ENCODE data around the gene HLF.
"Not testable (repeated sequence)": the region's sequence is repeated elsewhere in the genome, so short reads cannot be mapped to it uniquely, and the experiment has no call there.

HLF gene

DNA sequence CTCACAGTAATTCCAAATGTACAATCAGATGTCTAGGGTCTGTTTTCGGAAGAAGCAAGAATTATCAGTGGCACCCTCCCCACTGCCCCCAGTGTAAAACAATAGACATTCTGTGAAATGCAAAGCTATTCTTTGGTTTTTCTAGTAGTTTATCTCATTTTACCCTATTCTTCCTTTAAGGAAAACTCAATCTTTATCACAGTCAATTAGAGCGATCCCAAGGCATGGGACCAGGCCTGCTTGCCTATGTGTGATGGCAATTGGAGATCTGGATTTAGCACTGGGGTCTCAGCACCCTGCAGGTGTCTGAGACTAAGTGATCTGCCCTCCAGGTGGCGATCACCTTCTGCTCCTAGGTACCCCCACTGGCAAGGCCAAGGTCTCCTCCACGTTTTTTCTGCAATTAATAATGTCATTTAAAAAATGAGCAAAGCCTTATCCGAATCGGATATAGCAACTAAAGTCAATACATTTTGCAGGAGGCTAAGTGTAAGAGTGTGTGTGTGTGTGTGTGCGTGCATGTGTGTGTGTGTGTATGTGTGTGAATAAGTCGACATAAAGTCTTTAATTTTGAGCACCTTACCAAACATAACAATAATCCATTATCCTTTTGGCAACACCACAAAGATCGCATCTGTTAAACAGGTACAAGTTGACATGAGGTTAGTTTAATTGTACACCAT, 59.7 kb downstream of the HLF start:
- no peaks in the 10 kb centered on the region for H3K4me1 Mint-ChIP-seq
- DNase-seq, result peak; percentile 39
- H3K4me3 Mint-ChIP-seq, result no peak overlapping the region
- no peaks in the 10 kb centered on the region for H3K36me3 Mint-ChIP-seq
- H3K9me3 Mint-ChIP-seq, result no peaks in the 10 kb centered on the region
- no peak overlapping the region for H3K27ac Mint-ChIP-seq
- peaks cover 17% of the 10 kb centered on the region for H3K27me3 Mint-ChIP-seq
- CTCF ChIA-PET, result no interaction called here

DNA sequence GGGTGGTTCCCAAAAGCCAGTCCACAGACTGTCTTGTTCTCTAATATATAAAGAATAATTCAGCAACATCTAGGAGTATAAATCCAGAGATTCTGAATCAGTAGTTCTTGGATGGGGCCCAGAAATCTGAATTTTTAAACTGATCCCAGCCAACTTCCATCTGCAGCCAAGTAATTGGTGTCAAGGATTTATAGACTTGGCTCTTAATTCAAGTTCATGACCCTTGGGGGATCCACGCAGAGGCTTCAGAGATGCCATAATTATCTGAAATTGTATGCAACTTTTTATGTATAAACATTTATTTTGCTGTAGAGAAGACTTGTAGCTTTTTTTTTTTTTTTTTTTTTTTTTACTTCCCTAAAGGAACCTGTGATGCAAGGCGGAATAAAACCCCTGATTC, 60.6 kb downstream of the HLF start:
- Mint-ChIP-seq H3K27me3 (peaks cover 18% of the 10 kb centered on the region), H3K9me3 (no peaks in the 10 kb centered on the region), H3K36me3 (no peaks in the 10 kb centered on the region), H3K4me1 (no peaks in the 10 kb centered on the region), H3K27ac (no peak overlapping the region), H3K4me3 (no peak overlapping the region)
- CTCF ChIA-PET, result interaction anchor here (2.8 kb wide), 1 partner anchor 23 kb away, joined by 9 read pairs; no protein-coding TSS in a partner anchor
- no peak for DNase-seq

DNA sequence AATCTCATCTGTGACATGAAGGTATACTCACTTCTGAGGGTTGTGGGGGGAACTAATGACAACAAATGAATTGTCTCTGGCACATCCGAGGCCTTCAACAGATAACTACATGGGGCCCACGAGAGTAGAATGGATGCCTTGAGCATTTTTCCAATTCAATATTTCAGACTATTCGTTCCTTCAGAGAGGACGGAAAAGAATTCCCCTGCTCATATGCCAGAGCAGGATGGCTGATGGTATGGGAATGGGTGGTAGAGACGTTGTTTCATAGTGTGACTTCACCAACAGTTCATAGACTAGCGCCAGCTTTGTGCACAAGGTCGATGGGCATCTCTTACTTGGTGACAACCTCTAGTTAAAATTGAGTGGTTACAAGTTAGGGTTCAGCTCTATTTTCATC, 61.3 kb downstream of the HLF start:
- no peak overlapping the region for H3K4me3 Mint-ChIP-seq
- no peaks in the 10 kb centered on the region for H3K9me3 Mint-ChIP-seq
- H3K36me3 Mint-ChIP-seq, result no peaks in the 10 kb centered on the region
- CTCF ChIA-PET, result interaction anchor here (1.0 to 2.8 kb wide), 2 partner anchors 22 to 30 kb away, joined by 3 to 9 read pairs; no protein-coding TSS in a partner anchor
- no peak overlapping the region for H3K27ac Mint-ChIP-seq
- H3K4me1 Mint-ChIP-seq, result no peaks in the 10 kb centered on the region
- DNase-seq, result no peak
- peaks cover 20% of the 10 kb centered on the region for H3K27me3 Mint-ChIP-seq

DNA sequence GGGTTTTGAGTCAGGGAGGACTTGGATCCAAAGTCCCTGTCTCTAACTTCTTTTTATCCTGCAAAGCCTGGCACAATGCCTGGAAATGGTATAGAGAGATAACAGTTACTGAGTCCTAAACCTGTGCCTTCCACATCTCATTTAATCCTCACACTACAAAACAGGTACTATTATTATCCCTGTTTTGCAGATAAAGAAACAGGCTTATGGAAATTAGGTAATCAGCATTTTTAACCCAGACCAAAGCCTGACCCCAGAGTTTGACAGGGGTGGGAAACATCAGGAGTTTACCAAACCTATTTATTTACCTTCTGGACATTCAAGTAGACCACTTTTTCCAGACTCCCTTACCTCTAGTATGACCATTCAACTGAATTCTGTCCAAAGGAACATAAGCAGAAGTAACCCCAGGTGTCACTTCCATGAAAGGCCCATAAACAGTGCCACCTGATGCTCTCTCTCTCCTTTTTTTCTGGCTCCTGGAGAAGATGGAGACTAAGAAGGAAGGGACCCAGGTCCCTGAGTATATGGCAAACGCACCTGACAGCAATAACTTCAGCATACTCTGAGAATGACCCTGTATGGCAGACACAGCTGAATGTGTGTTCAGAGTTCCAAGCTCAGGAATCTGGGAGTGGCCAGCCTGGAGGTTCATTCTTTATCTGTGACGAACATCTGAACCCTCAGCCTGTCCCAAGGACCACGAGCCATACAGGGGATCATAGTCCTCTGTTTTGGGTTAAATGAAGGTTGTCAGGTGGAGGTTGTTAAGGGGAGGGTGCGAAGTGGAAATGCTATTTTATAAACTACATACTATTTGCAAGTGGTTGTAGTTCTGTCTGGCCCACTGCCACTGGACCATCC, 62.7 kb downstream of the HLF start:
- Mint-ChIP-seq H3K27ac (no peak overlapping the region), H3K36me3 (no peaks in the 10 kb centered on the region), H3K27me3 (peaks cover 27% of the 10 kb centered on the region), H3K9me3 (no peaks in the 10 kb centered on the region), H3K4me1 (no peaks in the 10 kb centered on the region), H3K4me3 (no peak overlapping the region)
- CTCF ChIA-PET, result interaction anchor here (2.8 kb wide), 1 partner anchor 21 kb away, joined by 9 read pairs; no protein-coding TSS in a partner anchor
- no peak for DNase-seq

DNA sequence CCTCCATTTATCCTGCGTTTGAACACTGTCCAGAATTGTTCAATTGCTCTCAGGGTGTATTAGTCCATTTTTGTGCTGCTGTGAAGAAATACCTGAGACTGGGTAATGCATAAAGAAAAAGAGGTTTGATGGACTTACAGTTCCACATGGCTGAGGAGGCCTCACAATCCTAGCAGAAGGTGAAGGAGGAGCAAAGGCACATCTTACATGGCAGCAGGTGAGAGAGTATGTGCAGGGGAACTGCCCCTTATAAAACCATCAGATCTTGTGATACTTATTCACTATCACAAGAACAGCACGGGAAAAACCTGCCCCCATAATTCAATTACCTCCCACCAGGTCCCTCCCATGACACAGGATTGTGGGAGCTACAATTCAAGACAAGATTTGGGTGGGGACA, 63.8 kb downstream of the HLF start:
- H3K36me3 Mint-ChIP-seq, DNase-seq, H3K27ac Mint-ChIP-seq, CTCF ChIA-PET, H3K4me3 Mint-ChIP-seq, H3K4me1 Mint-ChIP-seq, H3K9me3 Mint-ChIP-seq: not testable (repeated sequence)
- H3K27me3 Mint-ChIP-seq, result peaks cover 27% of the 10 kb centered on the region

DNA sequence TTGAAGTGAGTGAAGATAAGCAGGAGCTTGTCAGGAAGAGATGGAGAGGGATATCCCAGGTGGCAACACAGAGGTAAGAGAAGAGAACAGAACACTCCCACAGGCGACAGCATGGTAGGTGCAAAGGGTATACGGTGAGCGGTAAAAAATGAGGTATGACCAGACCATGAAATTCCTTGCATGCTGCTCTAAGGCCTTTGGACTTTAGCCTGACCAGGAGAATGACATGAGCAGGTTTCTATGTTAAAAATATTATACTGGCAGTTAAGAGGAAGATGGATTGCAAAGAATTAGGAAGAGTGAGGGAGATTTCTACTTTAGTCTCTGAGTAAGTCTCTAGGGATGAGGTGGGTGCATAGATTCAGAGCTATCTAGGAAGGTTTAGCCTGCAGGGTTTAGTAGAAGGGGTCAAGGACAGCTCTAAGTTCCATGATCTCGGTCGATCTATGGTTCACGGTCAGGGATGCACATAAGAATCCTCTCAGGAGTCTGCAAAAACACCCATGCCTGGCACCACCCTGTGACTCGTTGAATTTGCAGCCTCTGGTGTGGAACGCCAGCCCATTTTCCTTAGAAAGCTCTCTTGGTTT, 65.7 kb downstream of the HLF start:
- CTCF ChIA-PET, result no interaction called here

DNA sequence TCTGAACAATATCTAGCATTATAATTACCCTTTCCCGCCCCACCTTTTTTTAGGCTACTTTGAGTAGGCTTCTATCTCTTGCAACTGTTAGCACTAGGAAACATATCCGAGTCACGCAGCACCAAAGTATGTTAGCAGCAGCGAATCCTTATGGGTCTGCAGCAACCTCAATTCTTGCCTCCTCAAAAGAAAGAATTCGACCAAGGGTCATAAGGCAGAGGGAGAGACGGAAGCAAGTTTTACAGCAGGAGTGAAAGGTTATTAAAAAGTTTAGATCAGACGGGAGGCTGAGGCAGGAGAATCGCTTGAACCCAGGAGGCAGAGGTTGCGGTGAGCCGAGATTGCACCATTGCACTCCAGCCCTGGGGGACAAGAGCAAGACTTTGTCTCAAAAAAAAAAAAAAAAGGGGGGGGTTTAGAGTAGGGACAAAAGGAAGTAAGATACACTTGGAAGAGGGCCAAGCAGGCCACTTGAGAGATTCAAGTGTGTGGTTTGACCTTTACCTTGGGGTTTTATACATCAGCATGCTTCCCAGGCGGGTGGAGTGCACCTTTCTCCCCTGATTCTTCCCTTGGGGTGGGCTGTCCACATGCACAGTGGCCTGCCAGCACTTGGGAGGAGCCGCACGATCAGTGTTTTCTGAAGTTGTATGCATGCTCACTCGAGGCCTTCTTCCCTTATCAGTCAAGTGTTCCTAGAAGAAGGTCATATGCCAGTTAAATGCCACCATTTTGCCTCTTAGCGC, 67.7 kb downstream of the HLF start:
- no peaks in the 10 kb centered on the region for H3K4me1 Mint-ChIP-seq
- H3K27ac Mint-ChIP-seq, result no peak overlapping the region
- H3K9me3 Mint-ChIP-seq, result no peaks in the 10 kb centered on the region
- CTCF ChIA-PET, result interaction anchor here (1.6 kb wide), 1 partner anchor 16 kb away, joined by 3 read pairs; no protein-coding TSS in a partner anchor
- H3K27me3 Mint-ChIP-seq, result peaks cover 46% of the 10 kb centered on the region
- H3K4me3 Mint-ChIP-seq, result no peak overlapping the region
- no peak for DNase-seq
- no peaks in the 10 kb centered on the region for H3K36me3 Mint-ChIP-seq

More for the DNA sequence above, 65.7 kb downstream of the HLF start:
- H3K4me3 Mint-ChIP-seq, result no peak overlapping the region
- no peak overlapping the region for H3K27ac Mint-ChIP-seq
- H3K36me3 Mint-ChIP-seq, result no peaks in the 10 kb centered on the region
- no peaks in the 10 kb centered on the region for H3K9me3 Mint-ChIP-seq
- no peak for DNase-seq
- no peaks in the 10 kb centered on the region for H3K4me1 Mint-ChIP-seq
- peaks cover 41% of the 10 kb centered on the region for H3K27me3 Mint-ChIP-seq

DNA sequence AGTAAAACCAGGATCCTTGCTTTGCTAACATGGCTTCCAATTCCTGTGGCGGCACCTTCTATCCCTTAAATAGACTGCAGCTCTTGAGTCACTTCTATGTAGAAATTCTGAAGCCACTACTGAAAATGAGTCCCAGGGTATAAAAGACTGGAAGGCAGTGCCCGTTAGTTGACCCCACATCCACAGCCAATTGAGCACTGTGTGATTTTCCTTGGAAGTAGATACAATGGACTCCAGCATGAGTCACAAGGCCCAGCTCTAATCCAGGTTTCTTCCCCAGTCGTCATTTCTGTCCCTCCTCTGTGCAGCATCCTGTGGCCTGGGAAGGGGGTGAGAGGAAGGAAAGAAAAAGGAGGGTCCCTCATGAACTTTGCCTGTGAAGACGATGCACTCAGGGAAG, 69.5 kb downstream of the HLF start:
- no peaks in the 10 kb centered on the region for H3K36me3 Mint-ChIP-seq
- H3K4me3 Mint-ChIP-seq, result no peak overlapping the region
- no peak for DNase-seq
- no peak overlapping the region for H3K27ac Mint-ChIP-seq
- CTCF ChIA-PET, result interaction anchor here (1.6 kb wide), 1 partner anchor 14 kb away, joined by 3 read pairs; no protein-coding TSS in a partner anchor
- H3K4me1 Mint-ChIP-seq, result no peaks in the 10 kb centered on the region
- H3K9me3 Mint-ChIP-seq, result no peaks in the 10 kb centered on the region
- H3K27me3 Mint-ChIP-seq, result peaks cover 52% of the 10 kb centered on the region

DNA sequence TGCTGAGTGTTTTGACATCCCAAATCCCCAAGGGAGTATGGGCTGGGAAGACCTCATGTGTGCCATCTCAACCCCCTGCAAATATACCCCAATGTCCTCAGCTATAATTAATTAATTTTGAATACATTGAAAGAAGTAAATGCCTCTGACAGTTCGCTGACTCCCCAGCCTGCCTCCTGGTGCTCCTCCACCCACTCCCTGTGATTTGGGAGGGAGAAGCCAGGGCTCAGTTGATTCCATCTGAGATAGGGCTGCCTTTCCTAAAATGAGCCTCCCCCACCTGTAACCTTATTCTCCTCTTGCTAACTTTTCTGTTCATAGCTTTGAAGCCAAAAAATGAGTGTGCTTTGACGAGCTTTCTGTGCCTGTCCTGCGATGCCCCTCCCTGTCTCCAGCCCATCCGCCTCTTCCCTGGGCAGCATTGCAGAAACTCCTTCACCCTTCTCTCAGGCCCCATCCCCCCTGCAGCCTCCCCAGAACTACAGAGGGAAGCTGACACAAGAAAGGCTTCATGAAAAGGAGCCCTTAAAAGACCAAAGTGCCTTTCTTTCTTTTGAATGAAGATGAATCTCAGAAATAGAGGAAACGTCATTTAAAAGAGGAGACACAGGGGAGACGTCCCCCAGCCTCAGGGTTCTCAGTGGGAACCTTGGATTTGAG, 70.3 kb downstream of the HLF start:
- Mint-ChIP-seq H3K4me3 (no peak overlapping the region), H3K9me3 (no peaks in the 10 kb centered on the region), H3K27ac (no peak overlapping the region), H3K4me1 (peaks cover 5% of the 10 kb centered on the region), H3K27me3 (peaks cover 59% of the 10 kb centered on the region), H3K36me3 (no peaks in the 10 kb centered on the region)
- DNase-seq, result no peak
- CTCF ChIA-PET, result no interaction called here

DNA sequence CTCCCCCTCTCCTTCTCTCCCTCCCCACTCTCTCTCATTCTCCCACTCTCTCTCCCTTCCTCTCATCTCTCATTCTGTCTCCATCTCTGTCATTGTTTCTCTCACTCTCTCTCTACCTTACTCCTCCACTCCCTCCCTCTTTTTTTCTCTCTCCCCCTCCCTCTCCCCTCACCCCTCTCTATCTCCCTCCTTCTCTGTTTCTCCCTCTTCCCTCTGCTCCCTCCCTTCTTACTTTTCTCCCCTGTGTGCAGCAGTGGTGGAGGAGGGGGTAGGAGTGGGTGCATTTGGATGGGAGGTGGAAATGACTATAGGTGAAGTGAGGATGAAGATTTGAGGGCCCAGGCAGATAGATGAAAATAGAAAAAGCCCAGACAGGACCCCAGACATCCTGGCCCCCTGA, 70.9 kb downstream of the HLF start:
- Mint-ChIP-seq H3K4me3 (no peak overlapping the region), H3K27ac (no peak overlapping the region), H3K4me1 (peaks cover 8% of the 10 kb centered on the region), H3K27me3 (peaks cover 59% of the 10 kb centered on the region), H3K9me3 (no peaks in the 10 kb centered on the region), H3K36me3 (no peaks in the 10 kb centered on the region)
- CTCF ChIA-PET, result no interaction called here
- DNase-seq, result no peak

DNA sequence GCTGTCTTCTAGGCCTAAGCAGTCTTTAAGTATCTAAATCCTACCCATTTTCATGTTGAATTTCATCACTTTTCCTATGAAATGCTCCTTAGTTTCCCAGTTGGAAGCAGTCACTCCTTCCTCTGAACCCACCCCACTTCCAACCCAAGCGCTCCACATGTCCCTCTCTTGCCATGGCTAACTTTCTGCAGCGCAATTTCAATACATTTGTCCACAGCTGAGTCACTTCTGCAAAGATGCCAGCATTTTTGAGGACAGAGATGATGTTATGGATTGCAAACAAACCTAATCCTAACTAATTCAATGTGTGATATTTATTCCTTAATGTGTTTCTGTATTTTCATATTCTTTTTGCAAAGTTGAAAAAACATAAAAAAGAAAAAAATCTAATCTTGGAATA, 71.7 kb downstream of the HLF start:
- no peaks in the 10 kb centered on the region for H3K9me3 Mint-ChIP-seq
- CTCF ChIA-PET, result no interaction called here
- H3K27ac Mint-ChIP-seq, result no peak overlapping the region
- H3K27me3 Mint-ChIP-seq, result peaks cover 54% of the 10 kb centered on the region
- no peak overlapping the region for H3K4me3 Mint-ChIP-seq
- no peaks in the 10 kb centered on the region for H3K36me3 Mint-ChIP-seq
- peaks cover 8% of the 10 kb centered on the region for H3K4me1 Mint-ChIP-seq
- DNase-seq, result no peak

DNA sequence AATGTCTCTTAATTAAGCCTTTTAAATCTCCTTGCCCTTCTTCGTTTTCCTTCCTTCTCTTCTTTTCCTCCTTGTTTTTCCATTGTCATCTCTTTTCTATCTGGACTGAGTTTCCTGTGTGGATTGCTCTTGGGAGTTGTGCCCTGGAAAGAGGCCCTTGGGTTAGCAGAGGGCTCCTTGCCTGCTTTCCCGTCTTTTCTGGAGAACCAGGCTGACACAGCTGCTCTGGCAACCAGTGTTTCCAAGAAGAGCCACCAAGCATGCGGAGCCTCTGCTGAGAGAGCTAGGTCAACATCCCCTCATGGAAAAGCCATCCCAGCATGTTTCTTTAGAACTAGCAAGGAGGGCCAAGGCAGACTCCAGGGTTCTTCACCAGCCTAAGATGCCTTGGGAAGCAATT, 75.4 kb downstream of the HLF start:
- Mint-ChIP-seq H3K4me1 (peaks cover 46% of the 10 kb centered on the region), H3K27me3 (peaks cover 40% of the 10 kb centered on the region), H3K27ac (no peak overlapping the region), H3K4me3 (no peak overlapping the region), H3K36me3 (no peaks in the 10 kb centered on the region), H3K9me3 (no peaks in the 10 kb centered on the region)
- no peak for DNase-seq
- CTCF ChIA-PET, result interaction anchor here (0.6 kb wide), 1 partner anchor 9 kb away, joined by 3 read pairs; no protein-coding TSS in a partner anchor

DNA sequence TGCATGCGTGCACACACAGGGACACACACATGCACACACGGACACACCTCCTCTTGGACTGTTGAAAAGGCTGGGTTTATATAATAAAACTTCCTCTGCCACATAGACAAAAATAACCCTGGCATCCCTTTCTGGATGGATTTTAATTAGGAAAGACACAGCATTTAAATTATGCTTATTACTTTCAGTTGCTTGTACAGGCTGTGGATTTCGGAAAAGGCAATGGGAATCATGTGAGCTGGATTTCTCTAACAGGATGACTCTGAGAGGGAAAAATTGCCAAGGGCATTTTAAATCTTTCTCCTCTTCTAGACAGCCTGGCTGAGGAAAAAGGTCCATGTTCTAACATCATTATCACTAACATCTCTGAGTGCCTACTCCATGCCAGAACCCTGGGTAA, 75.9 kb downstream of the HLF start:
- no peak overlapping the region for H3K4me3 Mint-ChIP-seq
- peaks cover 35% of the 10 kb centered on the region for H3K27me3 Mint-ChIP-seq
- H3K9me3 Mint-ChIP-seq, result peaks cover 3% of the 10 kb centered on the region
- CTCF ChIA-PET, result interaction anchor here (0.6 kb wide), 1 partner anchor 10 kb away, joined by 3 read pairs; no protein-coding TSS in a partner anchor
- no peak overlapping the region for H3K27ac Mint-ChIP-seq
- H3K36me3 Mint-ChIP-seq, result peaks cover 4% of the 10 kb centered on the region
- DNase-seq, result no peak
- H3K4me1 Mint-ChIP-seq, result peaks cover 51% of the 10 kb centered on the region

Measured in activated naive CD4-positive, alpha-beta T cell treated with anti-CD3 and anti-CD28 coated beads, Interleukin-2, amount 10 ng/mL, durations not matched to agents 7 days and 5 days (primary cell).